ENCODE measurements around the gene SHANK2. TPM values are rescaled to one million over a fixed set of nuclear protein-coding genes. Genes with fewer than 3 reads are reported as not detected.
A peak's percentile ranks its signal among the peaks of the same experiment; 100 is the strongest.

SHANK2 gene
- total RNA-seq, 1 donor: 2.5 TPM

DNA sequence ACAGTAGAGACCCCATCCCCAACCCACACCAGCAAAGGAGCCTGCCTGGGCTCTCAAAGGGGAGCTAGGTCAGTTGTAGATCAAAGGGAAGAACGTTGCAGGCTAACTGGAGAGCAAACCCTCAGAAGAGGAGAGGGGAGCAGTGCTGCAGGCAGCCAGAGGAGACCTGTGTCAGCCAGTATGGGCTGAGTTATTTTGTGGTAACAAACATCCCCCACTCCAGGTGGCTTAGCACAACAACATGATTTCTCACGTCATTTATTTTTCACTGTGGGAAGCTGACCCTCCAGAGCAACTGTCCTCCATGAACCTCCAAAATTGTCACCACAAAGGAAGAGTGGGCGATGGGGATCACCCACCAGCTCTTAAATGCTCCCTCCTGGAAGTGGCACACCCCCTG lies 19.8 kb upstream of the SHANK2 start:
- no peak overlapping the region for H2AFZ ChIP-seq (ENCODE audit: low read length)
- H4K20me1 ChIP-seq (ENCODE audit: insufficient read depth, low read length): no peaks in the 10 kb centered on the region
- no peak overlapping the region for H3K4me3 ChIP-seq (ENCODE audit: insufficient read depth, low read length)
- H3K4me2 ChIP-seq (ENCODE audit: insufficient read depth, low read length): no peak overlapping the region
- peaks cover 14% of the 10 kb centered on the region for H3K9me3 ChIP-seq (ENCODE audit: low read depth, low read length)
- no peak for DNase-seq (ENCODE audit: insufficient read length, low spot score, missing footprints)
- no peaks in the 10 kb centered on the region for H3K36me3 ChIP-seq (ENCODE audit: insufficient read depth, low read length)
- TF ChIP-seq, protein P1, sequence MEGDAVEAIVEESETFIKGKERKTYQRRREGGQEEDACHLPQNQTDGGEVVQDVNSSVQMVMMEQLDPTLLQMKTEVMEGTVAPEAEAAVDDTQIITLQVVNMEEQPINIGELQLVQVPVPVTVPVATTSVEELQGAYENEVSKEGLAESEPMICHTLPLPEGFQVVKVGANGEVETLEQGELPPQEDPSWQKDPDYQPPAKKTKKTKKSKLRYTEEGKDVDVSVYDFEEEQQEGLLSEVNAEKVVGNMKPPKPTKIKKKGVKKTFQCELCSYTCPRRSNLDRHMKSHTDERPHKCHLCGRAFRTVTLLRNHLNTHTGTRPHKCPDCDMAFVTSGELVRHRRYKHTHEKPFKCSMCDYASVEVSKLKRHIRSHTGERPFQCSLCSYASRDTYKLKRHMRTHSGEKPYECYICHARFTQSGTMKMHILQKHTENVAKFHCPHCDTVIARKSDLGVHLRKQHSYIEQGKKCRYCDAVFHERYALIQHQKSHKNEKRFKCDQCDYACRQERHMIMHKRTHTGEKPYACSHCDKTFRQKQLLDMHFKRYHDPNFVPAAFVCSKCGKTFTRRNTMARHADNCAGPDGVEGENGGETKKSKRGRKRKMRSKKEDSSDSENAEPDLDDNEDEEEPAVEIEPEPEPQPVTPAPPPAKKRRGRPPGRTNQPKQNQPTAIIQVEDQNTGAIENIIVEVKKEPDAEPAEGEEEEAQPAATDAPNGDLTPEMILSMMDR (IDR thresholded peaks at IDR 0.05; ENCODE audit: extremely low read depth, low read depth, low read length): no peak
- H3K27me3 ChIP-seq (ENCODE audit: insufficient read depth, low read length): peaks cover 5% of the 10 kb centered on the region
- H3K79me2 ChIP-seq (ENCODE audit: insufficient read depth, low read length): no peaks in the 10 kb centered on the region
- H3K27ac ChIP-seq (ENCODE audit: low read depth, low read length): no peak overlapping the region
- peaks cover 9% of the 10 kb centered on the region for H3K4me1 ChIP-seq (ENCODE audit: insufficient read depth, low read length)

DNA sequence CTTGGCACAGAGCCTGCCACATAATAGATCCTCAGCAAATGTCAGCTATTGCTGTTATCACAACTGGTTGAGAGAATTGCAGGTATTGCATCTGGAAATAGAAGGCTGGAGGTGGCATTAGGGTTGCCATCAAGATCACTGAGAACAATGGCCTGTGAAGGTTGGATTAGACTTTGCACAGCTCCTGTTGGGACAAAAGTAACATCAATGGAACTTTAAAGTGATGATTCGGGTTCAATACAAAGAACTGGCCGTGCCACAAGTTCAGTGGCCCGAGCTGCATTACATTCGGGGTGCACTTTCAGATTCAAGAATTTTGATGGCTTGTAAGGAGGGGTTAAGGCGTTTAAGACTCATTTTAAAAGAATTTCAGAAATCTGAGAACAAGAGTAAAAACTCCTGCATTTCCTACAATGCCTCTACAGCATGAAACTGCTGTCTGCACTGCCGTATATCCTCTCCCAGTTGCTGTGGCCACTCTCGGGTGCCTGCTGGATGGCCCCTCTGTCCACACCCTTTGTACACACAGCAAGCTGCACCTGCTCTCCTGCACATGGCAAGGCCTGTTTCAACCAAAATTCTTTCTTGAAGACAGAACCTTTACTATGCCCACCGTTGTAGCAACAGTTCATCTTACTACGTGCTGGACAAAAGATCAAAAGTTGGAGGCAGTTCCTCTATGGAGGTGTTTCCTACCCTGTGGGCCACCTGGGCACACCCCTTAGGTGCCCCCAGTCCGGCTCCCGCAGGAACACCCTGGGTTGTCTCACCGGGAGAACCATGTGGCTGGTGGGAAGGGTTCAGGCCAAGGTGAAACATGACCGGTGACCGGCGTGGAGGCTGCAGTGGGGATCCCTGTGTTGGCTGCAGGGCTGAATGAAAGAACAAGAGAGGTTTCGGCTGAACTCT lies 17.5 kb upstream of the SHANK2 start:
- peaks cover 14% of the 10 kb centered on the region for H3K9me3 ChIP-seq (ENCODE audit: low read depth, low read length)
- peak; percentile 73 for DNase-seq (ENCODE audit: insufficient read length, low spot score, missing footprints)
- peaks cover 11% of the 10 kb centered on the region for H3K27me3 ChIP-seq (ENCODE audit: insufficient read depth, low read length)
- no peaks in the 10 kb centered on the region for H3K79me2 ChIP-seq (ENCODE audit: insufficient read depth, low read length)
- H3K4me3 ChIP-seq (ENCODE audit: insufficient read depth, low read length): no peak overlapping the region
- no peaks in the 10 kb centered on the region for H4K20me1 ChIP-seq (ENCODE audit: insufficient read depth, low read length)
- TF ChIP-seq, protein P1 (IDR thresholded peaks at IDR 0.05; ENCODE audit: extremely low read depth, low read depth, low read length): no peak
- H3K4me1 ChIP-seq (ENCODE audit: insufficient read depth, low read length): peaks cover 9% of the 10 kb centered on the region
- H2AFZ ChIP-seq (ENCODE audit: low read length): peak overlapping the region; percentile 12
- no peak overlapping the region for H3K27ac ChIP-seq (ENCODE audit: low read depth, low read length)
- no peak overlapping the region for H3K4me2 ChIP-seq (ENCODE audit: insufficient read depth, low read length)
- H3K36me3 ChIP-seq (ENCODE audit: insufficient read depth, low read length): no peaks in the 10 kb centered on the region

DNA sequence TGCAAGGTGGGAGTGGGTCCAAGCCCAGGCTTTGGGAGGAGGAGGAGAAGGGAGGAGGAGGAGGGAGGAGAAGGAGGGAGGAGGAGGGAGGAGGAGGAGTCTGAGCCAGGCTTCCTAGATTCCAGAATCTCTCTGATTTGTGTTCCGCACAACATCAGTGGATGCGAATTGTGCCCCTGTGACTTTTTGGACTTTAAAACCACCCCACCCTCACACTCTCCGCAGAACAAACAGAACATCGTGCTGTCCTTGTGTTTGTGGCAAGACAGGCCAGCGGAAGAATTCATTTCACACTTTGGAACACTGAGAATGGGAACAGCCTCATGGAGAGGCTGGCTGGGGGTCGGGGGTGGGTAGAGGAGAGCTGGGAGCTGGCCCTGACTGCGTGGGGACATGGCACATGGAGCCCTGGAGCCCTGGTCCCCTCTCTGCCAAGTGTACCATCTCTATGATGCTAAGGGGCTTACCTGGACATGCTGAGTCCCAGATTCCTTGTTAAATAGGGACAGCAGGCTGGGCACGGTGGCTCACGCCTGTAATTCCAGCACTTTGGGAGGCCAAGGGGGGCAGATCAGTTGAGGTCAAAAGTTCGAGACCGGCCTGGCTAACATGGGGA lies 16.4 kb upstream of the SHANK2 start:
- TF ChIP-seq, protein P1 (IDR thresholded peaks at IDR 0.05; ENCODE audit: extremely low read depth, low read depth, low read length): no peak
- Histone ChIP-seq H3K27ac (ENCODE audit: low read depth, low read length) (no peak overlapping the region), H3K4me3 (ENCODE audit: insufficient read depth, low read length) (no peak overlapping the region), H3K4me1 (ENCODE audit: insufficient read depth, low read length) (peaks cover 9% of the 10 kb centered on the region), H3K36me3 (ENCODE audit: insufficient read depth, low read length) (no peaks in the 10 kb centered on the region), H3K79me2 (ENCODE audit: insufficient read depth, low read length) (no peaks in the 10 kb centered on the region), H3K27me3 (ENCODE audit: insufficient read depth, low read length) (peaks cover 16% of the 10 kb centered on the region), H3K9me3 (ENCODE audit: low read depth, low read length) (peaks cover 6% of the 10 kb centered on the region), H2AFZ (ENCODE audit: low read length) (no peak overlapping the region), H4K20me1 (ENCODE audit: insufficient read depth, low read length) (no peaks in the 10 kb centered on the region), H3K4me2 (ENCODE audit: insufficient read depth, low read length) (no peak overlapping the region)
- peak; percentile 29 for DNase-seq (ENCODE audit: insufficient read length, low spot score, missing footprints)

DNA sequence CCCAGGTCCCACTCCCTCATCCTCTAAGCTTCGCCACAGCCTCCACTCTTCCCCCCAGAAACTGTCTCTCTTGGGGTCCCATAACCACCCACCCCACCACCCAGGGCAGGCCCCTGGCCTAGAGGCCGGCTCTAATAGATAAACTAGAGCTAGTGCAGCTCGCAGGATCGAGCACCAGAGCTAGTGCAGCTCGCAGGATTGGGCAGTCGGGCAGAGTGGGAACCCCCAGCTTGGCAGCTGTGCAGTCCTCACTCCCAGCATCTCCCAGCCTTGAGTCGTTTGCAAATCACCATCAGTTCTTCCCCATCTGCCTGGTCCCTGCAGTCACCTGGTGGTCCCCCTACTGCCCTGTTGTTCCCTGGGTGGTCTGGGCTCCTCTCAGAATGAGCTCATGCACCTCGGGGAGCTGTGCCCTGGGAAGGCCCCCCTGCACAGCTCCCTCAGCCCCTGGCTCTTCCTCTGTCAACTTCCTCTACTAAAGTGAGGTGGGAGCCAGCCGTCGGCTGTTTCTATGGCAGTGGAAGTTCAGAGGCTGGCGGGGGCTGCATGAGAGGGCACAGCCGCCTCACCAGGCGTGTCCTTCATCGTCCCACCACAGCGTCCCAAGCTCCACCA lies 15.5 kb upstream of the SHANK2 start:
- Histone ChIP-seq H3K79me2 (ENCODE audit: insufficient read depth, low read length) (no peaks in the 10 kb centered on the region), H3K36me3 (ENCODE audit: insufficient read depth, low read length) (no peaks in the 10 kb centered on the region), H3K4me3 (ENCODE audit: insufficient read depth, low read length) (no peak overlapping the region), H3K4me2 (ENCODE audit: insufficient read depth, low read length) (no peak overlapping the region), H4K20me1 (ENCODE audit: insufficient read depth, low read length) (no peaks in the 10 kb centered on the region), H3K27me3 (ENCODE audit: insufficient read depth, low read length) (peaks cover 16% of the 10 kb centered on the region), H3K4me1 (ENCODE audit: insufficient read depth, low read length) (peaks cover 13% of the 10 kb centered on the region), H3K27ac (ENCODE audit: low read depth, low read length) (no peak overlapping the region), H2AFZ (ENCODE audit: low read length) (no peak overlapping the region), H3K9me3 (ENCODE audit: low read depth, low read length) (no peaks in the 10 kb centered on the region)
- DNase-seq (ENCODE audit: insufficient read length, low spot score, missing footprints): peak; percentile 32
- TF ChIP-seq, protein P1 (IDR thresholded peaks at IDR 0.05; ENCODE audit: extremely low read depth, low read depth, low read length): no peak
